Measurements from ENCODE around the gene RPSA.

RPSA gene

GRCh38 chr3:39383881-39384664 is 22.4 kb upstream of the RPSA start:
- TF ChIP-seq GATA2 (IDR thresholded peaks at IDR 0.05; ENCODE audit: low read depth, low read length) (no peak), GATA3 (IDR thresholded peaks at IDR 0.05; ENCODE audit: low read depth, low read length) (no peak)

GRCh38 chr3:39384665-39385000 is 21.9 kb upstream of the RPSA start:
- TF ChIP-seq GATA2 (IDR thresholded peaks at IDR 0.05; ENCODE audit: low read depth, low read length) (no peak), GATA3 (IDR thresholded peaks at IDR 0.05; ENCODE audit: low read depth, low read length) (no peak)

- no peak for TF ChIP-seq GATA3 (IDR thresholded peaks at IDR 0.05; ENCODE audit: low read depth, low read length)
- no peak for TF ChIP-seq GATA2 (IDR thresholded peaks at IDR 0.05; ENCODE audit: low read depth, low read length)
Measured at GRCh38 chr3:39385456-39386090, 20.9 kb upstream of the RPSA start.

GRCh38 chr3:39386318-39386717 is 20.2 kb upstream of the RPSA start:
- no peak for TF ChIP-seq GATA2 (IDR thresholded peaks at IDR 0.05; ENCODE audit: low read depth, low read length)
- TF ChIP-seq GATA3 (IDR thresholded peaks at IDR 0.05; ENCODE audit: low read depth, low read length) = no peak

- TF ChIP-seq GATA3 (IDR thresholded peaks at IDR 0.05; ENCODE audit: low read depth, low read length) = no peak
- no peak for TF ChIP-seq GATA2 (IDR thresholded peaks at IDR 0.05; ENCODE audit: low read depth, low read length)
Measured at GRCh38 chr3:39387411-39387975, 19.0 kb upstream of the RPSA start.

- no peak for TF ChIP-seq GATA2 (IDR thresholded peaks at IDR 0.05; ENCODE audit: low read depth, low read length)
Measured at GRCh38 chr3:39388153-39388552, 18.4 kb upstream of the RPSA start.

GRCh38 chr3:39388741-39389248 is 17.7 kb upstream of the RPSA start:
- TF ChIP-seq GATA3 (IDR thresholded peaks at IDR 0.05; ENCODE audit: low read depth, low read length) = no peak
- no peak for TF ChIP-seq GATA2 (IDR thresholded peaks at IDR 0.05; ENCODE audit: low read depth, low read length)

GRCh38 chr3:39390181-39390580 is 16.3 kb upstream of the RPSA start:
- TF ChIP-seq GATA2 (IDR thresholded peaks at IDR 0.05; ENCODE audit: low read depth, low read length) (no peak), GATA3 (IDR thresholded peaks at IDR 0.05; ENCODE audit: low read depth, low read length) (no peak)

GRCh38 chr3:39396690-39397089 is 9.8 kb upstream of the RPSA start:
- TF ChIP-seq GATA2 (IDR thresholded peaks at IDR 0.05; ENCODE audit: low read depth, low read length) (no peak), GATA3 (IDR thresholded peaks at IDR 0.05; ENCODE audit: low read depth, low read length) (no peak)

- TF ChIP-seq GATA3 (IDR thresholded peaks at IDR 0.05; ENCODE audit: low read depth, low read length) = no peak
- TF ChIP-seq GATA2 (IDR thresholded peaks at IDR 0.05; ENCODE audit: low read depth, low read length) = no peak
Measured at GRCh38 chr3:39398700-39399099, 7.8 kb upstream of the RPSA start.

GRCh38 chr3:39401983-39402382 is 4.5 kb upstream of the RPSA start:
- no peak for TF ChIP-seq GATA2 (IDR thresholded peaks at IDR 0.05; ENCODE audit: low read depth, low read length)
- TF ChIP-seq GATA3 (IDR thresholded peaks at IDR 0.05; ENCODE audit: low read depth, low read length) = no peak

GRCh38 chr3:39404943-39405686 is 1.4 kb upstream of the RPSA start:
- TF ChIP-seq GATA2 (IDR thresholded peaks at IDR 0.05; ENCODE audit: low read depth, low read length) = no peak
- TF ChIP-seq GATA3 (IDR thresholded peaks at IDR 0.05; ENCODE audit: low read depth, low read length) = no peak

GRCh38 chr3:39405687-39406367 is 693 bp upstream of the RPSA start:
- TF ChIP-seq GATA3 (IDR thresholded peaks at IDR 0.05; ENCODE audit: low read depth, low read length) = no peak
- TF ChIP-seq GATA2 (IDR thresholded peaks at IDR 0.05; ENCODE audit: low read depth, low read length) = no peak

GRCh38 chr3:39407259-39407629 is 724 bp downstream of the RPSA start:
- TF ChIP-seq GATA3 (IDR thresholded peaks at IDR 0.05; ENCODE audit: low read depth, low read length) (no peak), GATA2 (IDR thresholded peaks at IDR 0.05; ENCODE audit: low read depth, low read length) (no peak)

Measured in SH-SY5Y (cell line).